ENCODE data around the gene NACA. TPM values are rescaled to one million over a fixed set of nuclear protein-coding genes. Genes with fewer than 3 reads are reported as not detected.
"Not testable (repeated sequence)": the region's sequence is repeated elsewhere in the genome, so short reads cannot be mapped to it uniquely, and the experiment has no call there.

NACA gene
- total RNA-seq (2014; rRNA removed; shearing (Covaris generic)) = 1,378 and 1,667 TPM in 2 replicates

DNA sequence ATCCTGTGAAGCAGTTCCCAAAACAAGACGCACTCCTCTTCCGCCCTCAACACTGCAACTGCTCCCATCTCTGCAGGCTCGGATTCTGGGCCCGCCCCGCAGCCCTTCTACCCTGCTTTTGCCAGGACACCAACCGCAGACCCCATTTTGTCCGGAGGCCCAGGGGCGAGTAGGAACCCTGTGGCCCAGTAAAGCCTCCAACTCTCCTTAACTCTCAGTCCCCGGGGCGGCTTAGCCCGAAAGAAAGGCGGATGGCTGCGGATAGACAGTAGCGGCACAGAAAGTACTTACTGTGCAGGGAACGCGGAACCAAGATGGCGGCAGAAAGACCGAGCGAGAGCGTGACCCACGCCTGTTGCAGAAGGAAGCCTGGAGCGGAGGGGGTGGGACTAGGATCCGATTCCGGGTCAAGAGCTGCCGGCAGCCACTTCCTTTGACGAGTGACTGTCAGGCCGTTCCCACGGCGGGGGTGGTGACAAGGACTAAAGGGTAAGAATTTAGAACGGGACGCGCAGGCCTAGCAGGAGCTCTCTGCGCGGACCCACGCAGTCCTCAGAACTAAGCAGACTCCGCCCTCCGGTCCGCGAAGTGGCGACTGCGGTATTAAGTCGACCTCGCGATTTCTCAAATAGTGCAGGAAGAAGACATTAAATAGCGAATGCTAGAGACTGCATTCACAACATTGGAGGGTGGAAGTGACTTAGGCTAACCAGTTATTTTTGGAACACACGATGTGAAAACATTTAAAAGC is at the start of gene NACA:
Gene NACA (minus strand): TSS at position 328 of the 751 bp plus-strand sequence. CDS start 778 bp downstream, outside the sequence.
- peak; percentile 99 for DNase-seq (ENCODE audit: low spot score)

DNA sequence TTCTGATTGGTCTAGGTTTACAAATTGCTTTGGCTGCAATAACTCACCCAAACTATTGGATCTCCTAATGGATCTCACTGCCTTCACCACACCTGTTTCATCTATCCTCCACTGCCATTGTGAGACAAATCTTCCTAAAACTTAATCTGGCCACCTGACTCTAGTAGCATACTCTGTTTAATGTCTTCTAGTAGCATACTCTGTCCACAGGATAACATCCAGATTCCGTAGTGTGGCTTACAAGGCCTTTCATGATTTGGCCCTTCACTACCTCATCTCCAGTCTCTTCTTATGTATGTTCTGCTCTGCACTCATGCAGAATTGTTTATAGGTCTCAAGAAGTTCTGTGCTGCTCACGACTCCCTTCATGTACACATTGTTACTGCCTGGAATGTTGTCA is 48.0 kb upstream of the NACA start:
- no peak for DNase-seq (ENCODE audit: low spot score)
- in situ Hi-C loops (cut with HindIII; ENCODE audit: low sequenced_read_pairs) = loop anchor here (25.0 kb wide), 1 partner anchor 214 kb away; a partner anchor contains a TSS

More for the DNA sequence above, at the start of gene NACA:
- in situ Hi-C loops (cut with HindIII; ENCODE audit: low sequenced_read_pairs) = no loop called here

DNA sequence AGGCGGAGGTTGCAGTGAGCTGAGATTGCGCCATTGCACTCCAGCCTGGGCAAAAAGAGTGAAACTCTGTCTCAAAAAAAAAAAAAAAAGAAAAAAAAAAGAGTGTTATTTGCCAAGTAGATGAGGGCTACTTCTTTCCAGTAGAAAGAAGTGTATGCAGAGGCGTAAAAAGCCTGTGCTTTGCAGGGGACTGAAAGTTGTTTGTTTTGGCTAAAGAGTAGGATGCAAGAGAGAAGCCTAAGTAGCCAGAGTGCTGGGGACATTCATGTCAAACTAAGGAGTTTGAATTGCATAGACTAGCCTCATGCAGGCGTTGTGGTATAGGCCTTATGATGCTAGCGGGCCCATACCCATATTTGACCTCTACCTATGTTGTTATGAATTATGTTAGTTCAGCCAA is 47.5 kb upstream of the NACA start:
- DNase-seq (ENCODE audit: low spot score) = no peak
- in situ Hi-C loops (cut with HindIII; ENCODE audit: low sequenced_read_pairs) = loop anchor here (25.0 kb wide), 1 partner anchor 215 kb away; a partner anchor contains a TSS

DNA sequence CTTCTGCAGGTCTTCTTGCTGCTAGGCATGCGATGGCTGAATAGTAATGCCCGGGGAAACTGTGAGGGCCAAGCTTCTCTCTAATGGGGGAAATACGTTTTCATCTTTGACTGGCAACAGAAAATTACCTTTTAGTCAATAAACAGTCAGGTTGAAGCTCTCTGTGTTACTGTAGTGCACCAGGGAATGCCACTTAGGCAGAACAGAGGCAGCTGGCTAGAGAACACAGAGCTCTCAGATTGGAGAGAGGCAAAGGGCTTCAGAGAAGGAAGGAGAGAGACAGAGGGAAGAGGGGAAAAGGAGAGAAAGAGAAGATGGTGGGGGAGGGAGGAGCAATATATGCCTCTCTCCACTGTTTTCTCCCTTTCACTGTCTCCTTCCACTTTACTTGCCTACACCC is 44.8 kb upstream of the NACA start:
- in situ Hi-C loops (cut with HindIII; ENCODE audit: low sequenced_read_pairs) = loop anchor here (25.0 kb wide), 1 partner anchor 217 kb away; a partner anchor contains a TSS
- DNase-seq (ENCODE audit: low spot score) = no peak

DNA sequence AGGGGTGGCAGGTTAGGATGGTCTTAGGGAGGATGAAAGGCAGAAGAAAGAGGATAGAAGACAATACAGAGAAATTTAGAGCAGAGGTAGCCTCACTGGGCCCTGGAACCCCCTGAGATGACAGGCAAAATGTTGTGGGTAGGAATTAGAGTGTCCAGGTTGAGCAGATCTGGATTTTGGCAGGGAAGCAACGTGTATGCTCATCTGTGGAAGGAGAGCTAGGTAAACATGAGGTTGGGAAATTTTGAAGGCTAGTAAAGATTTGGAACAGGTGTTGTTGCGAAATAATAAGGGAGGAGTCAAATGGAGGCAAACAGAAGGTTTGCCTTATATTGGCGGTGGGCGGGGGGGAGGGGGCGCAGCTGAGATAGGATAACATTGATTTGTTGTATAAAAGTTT is 43.3 kb upstream of the NACA start:
- DNase-seq (ENCODE audit: low spot score) = no peak
- in situ Hi-C loops (cut with HindIII; ENCODE audit: low sequenced_read_pairs) = loop anchor here (25.0 kb wide), 1 partner anchor 219 kb away; a partner anchor contains a TSS

DNA sequence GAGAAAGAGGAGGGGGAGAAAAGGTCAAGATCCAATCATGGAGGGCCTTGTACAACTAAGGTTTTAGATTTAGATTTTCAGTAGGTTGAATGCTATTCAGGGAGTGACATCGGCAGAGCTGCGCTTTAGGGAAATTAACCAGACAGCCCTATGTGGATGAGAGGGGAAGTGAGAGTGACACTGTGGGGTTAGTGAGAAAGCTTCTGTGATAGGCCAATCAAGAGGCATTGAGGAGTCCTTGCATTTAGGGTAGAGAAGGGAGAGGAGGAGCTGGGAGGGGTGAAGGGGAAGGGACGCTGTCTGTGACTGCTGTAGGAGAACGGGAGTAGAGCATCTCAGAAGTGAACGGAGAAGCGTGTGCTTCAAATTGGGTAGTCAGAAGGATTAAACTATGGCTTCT is 41.4 kb upstream of the NACA start:
- in situ Hi-C loops (cut with HindIII; ENCODE audit: low sequenced_read_pairs) = loop anchor here (25.0 kb wide), 1 partner anchor 221 kb away; a partner anchor contains a TSS
- no peak for DNase-seq (ENCODE audit: low spot score)

DNA sequence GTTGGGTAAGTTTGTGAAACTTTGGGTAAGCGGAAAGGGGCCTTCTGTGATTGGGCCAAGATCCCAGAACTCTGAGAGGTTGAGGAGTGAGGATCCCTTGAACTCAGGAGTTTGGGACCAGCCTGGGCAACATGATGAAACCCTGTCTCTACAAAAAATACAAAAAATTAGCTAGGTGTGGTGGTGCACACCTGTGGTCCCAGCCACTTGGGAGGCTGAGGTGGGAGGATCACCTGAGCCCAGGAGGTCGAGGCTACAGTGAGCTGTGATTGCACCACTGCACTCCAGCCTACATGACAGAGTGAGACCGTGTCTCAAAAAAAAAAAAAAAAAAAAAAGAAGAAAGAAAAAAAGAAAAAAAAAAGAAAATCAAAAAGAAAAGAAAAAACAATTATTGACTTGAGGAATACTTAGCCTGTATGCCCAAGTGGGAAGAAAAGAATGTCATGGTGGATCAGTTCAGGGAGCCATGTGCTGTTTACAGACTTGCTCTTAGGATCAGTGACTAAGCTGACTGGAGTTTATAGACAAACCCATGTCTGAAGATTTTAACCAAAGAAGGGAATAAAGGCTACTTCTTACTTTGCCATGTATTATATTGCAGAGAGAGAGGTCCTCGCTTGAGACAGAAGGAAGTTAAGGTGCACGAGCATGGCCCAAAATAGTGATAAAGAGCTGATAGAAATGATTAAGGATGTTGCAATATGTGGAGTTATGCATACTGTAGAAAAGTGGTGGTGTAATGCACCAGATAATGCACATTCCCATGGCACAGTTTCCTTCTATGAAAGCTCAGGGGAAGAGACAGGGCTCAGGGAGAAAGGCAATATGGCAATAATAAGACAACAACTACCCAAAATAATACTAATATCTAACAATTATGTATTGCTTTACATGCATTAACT is 38.9 kb upstream of the NACA start:
- DNase-seq (ENCODE audit: low spot score) = no peak
- in situ Hi-C loops (cut with HindIII; ENCODE audit: low sequenced_read_pairs) = loop anchor here (25.0 kb wide), 1 partner anchor 223 kb away; a partner anchor contains a TSS

DNA sequence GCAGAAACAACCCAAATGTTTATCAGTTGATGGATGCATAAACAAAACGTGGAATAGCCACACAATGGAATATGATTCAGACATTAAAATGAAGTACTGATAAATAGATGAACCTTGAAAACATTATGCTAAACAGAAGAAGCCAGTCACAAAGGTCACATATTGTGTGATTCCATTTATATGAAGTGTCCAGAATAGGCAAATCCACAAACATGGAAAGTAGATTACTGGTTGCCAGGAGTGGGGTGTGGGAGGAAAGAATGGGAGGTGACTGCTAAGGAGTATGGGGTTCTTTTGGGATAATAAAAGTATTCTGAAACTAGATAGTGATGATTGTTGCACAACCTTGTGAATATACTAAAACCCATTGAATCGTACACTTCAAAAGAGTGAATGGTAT is 36.7 kb upstream of the NACA start:
- in situ Hi-C loops (cut with HindIII; ENCODE audit: low sequenced_read_pairs) = loop anchor here (25.0 kb wide), 1 partner anchor 225 kb away; a partner anchor contains a TSS
- no peak for DNase-seq (ENCODE audit: low spot score)

DNA sequence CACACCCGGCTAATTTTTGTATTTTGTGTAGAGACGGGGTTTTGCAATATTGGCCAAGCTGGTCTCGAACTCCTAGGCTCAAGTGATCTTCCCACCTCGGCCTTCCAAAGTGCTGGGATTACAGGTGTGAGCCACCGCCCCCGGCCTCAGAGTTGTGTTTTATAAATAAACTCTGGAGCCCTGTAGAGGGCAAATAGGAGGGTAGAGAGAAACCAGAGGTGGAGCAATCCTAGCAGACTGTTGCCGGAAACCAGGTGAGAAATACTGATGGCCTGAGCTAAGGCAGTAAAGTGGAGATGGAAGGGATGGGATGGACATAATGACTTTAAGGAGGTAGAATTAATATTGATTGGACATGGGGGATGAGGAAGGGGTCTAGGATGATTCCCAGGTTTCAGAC is 35.4 kb upstream of the NACA start:
- in situ Hi-C loops (cut with HindIII; ENCODE audit: low sequenced_read_pairs) = loop anchor here (25.0 kb wide), 1 partner anchor 227 kb away; a partner anchor contains a TSS
- DNase-seq (ENCODE audit: low spot score) = no peak

DNA sequence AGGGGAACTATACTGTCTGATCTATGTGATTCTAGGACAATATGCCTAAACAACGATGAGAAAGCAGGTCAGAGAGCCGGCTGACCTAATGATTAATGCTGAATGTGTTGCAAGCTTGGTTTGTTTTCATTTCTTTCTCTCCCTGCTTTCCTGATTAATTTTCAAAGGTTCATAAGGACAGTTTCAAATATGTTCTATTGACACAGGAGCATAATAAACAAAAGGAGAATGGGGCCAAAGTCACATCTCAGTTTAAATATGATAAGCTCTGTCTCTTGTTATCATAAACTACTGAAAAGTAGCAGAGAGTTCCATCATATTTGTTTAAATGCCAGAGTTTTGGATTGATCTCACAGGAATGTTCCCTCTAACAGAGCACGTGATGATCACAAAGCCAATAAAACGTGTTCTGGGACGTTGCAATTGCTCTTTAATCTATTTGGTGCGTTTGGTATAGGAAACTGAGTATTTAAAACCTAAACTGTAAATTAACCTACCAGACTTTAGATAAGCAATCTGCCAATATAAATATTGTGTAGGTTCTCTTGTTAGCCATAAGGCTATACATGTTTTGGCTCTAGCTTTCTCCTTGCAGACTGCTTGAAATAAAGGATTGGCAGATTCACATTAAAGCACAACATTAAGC is 34.3 kb upstream of the NACA start:
- no peak for DNase-seq (ENCODE audit: low spot score)
- in situ Hi-C loops (cut with HindIII; ENCODE audit: low sequenced_read_pairs) = loop anchor here (25.0 kb wide), 1 partner anchor 228 kb away; a partner anchor contains a TSS

DNA sequence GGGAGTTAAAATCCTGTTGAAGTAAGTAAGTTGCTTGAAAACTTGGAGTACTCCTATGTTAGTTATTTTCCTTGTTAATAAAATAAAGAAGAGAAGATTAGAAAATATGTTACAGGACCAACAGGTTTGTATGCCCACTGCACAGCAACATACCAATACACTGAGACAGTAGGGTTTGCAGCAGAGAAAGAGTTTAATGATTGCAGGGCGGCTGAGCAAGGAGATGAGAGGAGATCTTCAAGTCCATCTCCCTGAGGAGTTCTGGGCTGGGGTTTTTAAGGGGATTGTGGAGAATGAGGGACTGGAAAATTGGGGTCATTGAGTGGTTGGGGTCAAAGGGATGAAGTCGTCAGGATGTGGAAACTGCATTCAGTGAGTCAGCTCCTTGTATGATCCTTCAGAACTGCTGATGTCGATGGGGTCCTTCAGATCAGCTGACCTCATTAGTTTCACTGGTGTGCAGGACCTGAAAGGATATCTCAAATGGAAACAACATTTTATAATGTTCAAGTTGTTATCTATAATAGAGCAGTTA is 33.7 kb upstream of the NACA start:
- DNase-seq (ENCODE audit: low spot score) = no peak
- in situ Hi-C loops (cut with HindIII; ENCODE audit: low sequenced_read_pairs) = loop anchor here (25.0 kb wide), 1 partner anchor 229 kb away; a partner anchor contains a TSS

DNA sequence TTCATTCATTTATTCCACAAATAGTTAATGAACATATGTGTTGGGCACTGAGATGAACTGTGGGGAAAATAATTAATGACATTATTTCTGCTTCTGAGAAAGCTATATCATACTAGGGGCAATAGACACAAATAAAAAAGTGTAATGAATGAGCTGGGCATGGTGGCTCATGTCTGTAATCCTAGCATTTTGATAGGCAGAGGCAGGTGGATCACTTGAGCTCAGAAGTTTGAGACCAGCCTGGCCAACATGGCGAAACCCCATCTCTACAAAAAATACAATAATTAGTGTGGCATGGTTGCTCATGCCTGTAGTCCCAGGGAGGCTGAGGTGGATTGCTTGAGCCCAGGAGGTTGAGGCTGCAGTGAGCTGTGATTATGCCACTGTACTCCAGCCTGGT is 32.9 kb upstream of the NACA start:
- in situ Hi-C loops (cut with HindIII; ENCODE audit: low sequenced_read_pairs) = loop anchor here (25.0 kb wide), 1 partner anchor 229 kb away; a partner anchor contains a TSS
- not testable (repeated sequence) for DNase-seq (ENCODE audit: low spot score)

DNA sequence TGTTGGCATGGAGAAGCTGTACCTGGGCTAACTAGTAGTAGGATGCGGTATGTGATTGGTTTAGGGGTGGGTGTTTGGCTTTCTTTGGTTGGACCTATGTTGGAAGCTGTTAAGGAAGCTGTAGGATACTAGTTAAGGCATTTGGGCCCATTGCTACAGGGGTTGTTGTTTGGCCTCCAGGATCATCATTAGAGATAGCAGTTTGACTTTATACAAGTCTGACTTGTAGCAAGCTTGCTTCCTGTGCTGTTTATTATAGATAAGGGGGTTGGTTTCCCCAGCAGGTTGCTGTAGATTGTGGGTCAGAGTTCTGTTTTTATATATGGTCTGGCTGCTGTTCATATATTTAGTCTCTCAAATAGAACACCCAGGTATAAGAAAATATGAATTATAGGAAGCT is 28.5 kb upstream of the NACA start:
- in situ Hi-C loops (cut with HindIII; ENCODE audit: low sequenced_read_pairs) = loop anchor here (25.0 kb wide), 1 partner anchor 234 kb away; a partner anchor contains a TSS

DNA sequence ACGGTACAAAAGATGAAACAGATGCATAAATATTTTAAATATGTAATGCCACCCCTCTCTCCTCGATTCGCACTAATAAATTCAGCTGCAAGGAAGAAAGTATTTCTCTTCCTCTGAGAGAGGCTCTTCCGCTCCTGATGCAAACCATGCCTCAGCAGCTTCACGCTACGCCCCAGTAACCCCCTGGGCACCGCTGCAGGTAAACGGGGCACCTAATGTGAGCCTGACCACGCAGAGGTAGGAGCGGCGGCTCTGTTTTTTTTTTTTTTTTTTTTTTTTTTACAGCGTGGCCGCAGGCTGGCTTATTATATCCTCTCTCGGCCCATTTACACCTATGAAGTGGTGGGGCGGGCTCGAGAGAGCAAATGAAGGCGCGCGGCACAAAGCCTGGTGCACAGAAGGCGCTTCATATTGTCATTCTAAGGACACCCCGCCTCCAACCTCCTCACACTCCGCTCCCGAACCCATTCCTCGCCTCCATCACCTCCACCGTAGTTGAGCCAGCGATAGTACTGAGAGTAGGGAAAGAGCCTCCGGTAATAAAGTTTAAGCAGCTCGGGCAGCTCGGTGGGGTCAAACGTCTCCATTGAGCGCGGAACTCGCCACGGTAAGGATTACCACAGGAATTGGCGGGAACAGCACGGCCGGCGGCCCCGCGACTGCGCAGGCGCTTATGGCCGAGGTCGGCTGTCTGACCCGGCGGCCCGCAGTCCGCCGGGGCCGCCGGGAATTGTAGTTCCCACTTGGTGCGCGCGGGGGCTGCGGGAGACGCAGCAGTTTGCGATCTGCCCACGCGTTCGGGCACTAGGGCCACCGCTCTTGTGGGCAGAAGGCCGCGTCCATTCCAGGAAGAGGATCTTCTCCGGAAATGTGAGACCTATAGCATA is 26.9 kb upstream of the NACA start, which contains the start of gene PRIM1:
Gene PRIM1 (minus strand): TSS at position 612 of the 887 bp plus-strand sequence. CDS start 25 bp downstream, at position 587.
- in situ Hi-C loops (cut with HindIII; ENCODE audit: low sequenced_read_pairs) = loop anchor here (25.0 kb wide), 1 partner anchor 235 kb away; a partner anchor contains a TSS
- DNase-seq (ENCODE audit: low spot score) = peak; percentile 88

More for the DNA sequence above, 28.5 kb upstream of the NACA start:
- DNase-seq (ENCODE audit: low spot score) = no peak

DNA sequence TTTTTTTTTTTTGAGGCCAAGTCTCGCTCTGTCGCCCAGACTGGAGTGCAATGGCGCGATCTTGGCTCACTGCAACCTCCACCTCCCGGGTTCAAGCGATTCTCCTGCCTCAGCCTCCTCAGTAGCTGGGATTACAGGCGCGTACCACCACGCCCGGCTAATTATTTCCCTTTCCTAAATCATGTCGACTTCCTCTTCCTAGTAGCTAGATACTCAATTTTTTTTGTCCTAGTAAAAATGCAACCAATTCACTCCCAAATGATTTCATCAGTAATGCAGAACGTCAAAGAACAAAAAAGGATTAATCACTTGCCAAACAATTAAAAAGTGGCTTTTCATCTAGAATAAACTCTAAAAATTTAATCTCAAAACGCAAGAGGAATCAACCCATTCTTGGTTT is 25.5 kb upstream of the NACA start:
- in situ Hi-C loops (cut with HindIII; ENCODE audit: low sequenced_read_pairs) = loop anchor here (25.0 kb wide), 1 partner anchor 237 kb away; a partner anchor contains a TSS
- DNase-seq (ENCODE audit: low spot score) = not testable (repeated sequence)

DNA sequence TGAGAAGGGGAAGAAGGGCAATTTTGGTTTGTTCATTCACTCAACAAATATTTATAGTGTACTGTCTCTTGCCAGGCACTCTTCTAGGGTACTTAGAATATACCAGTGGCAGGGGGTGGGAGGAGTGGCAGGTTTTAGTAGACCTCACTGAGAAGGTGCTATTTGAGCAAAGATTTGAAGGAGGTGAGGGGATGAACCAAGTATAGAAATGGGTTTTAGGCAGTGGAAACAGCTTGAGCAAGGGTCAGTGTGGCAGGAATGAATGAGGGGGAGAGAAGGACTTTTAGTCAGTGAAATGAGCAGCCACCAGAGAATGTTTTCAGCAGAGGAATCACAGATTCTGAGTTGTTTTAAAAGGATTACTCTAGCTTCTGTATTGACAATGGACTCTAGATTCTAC is 24.8 kb upstream of the NACA start:
- no peak for DNase-seq (ENCODE audit: low spot score)
- in situ Hi-C loops (cut with HindIII; ENCODE audit: low sequenced_read_pairs) = loop anchor here (25.0 kb wide), 1 partner anchor 237 kb away; a partner anchor contains a TSS

DNA sequence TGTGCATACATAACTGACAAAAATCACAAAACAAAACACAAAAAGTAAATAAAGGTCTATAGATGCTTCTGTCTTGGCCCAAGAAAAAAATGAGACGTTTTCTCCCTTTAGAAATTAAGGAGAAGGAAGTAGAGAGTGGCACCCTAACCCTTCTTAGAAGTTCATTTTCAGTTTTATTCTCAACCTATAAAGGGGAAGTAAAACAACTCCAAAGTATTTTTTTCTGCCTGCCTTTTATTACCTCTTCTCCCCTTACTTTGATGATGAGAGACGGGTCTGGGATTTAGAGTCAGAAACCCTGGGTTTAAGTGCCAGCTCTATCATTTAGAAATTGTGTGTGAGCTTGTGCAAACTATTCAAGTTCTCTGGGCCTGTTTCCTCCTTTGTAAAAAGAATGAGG is 24.3 kb upstream of the NACA start:
- no peak for DNase-seq (ENCODE audit: low spot score)
- in situ Hi-C loops (cut with HindIII; ENCODE audit: low sequenced_read_pairs) = no loop called here

Measured in G401 (cell line).